IMR-90 (cell line): ENCODE measurements around the gene OR51M1. TPM values are rescaled to one million over a fixed set of nuclear protein-coding genes. Genes with fewer than 3 reads are reported as not detected.

Source experiments
- ATAC-seq: fragments of 200-7000 bp; cut with Tn5 transposase; 2 replicates; pipeline ENCODE4 v1.9.1; 2020; ENCODE audit warnings: low read depth, mild to moderate bottlenecking, moderate library complexity
- BruUV-seq: library from RNA; stranded (reverse); fragments of 400-500 nt; replicated peaks from 2 replicates; lab custom pipeline; 2021; lab: Mats Ljungman, UMichigan
- CTCF ChIA-PET: fragments of 300-600 bp; formaldehyde crosslinking; extraction: SDS; loops from one replicate; lab custom pipeline; 2021; ENCODE audit warnings: antibody characterized with exemption; lab: Yijun Ruan, JAX
- POLR2A ChIA-PET: fragments of 300-600 bp; sonication (Branson Sonifier 250); formaldehyde crosslinking; loops from one replicate; lab custom pipeline; 2022; ENCODE audit warnings: antibody characterized with exemption; ENCODE audit not compliant: unreplicated experiment; lab: Charles Lee
- DNase-seq: peaks from one replicate; pipeline ENCODE4 v3.0.0; 2013
- H2AFZ ChIP-seq: replicated peaks from 2 replicates; pipeline ENCODE3; 2013; ENCODE audit warnings: low read length, mild to moderate bottlenecking; ENCODE audit not compliant: poor library complexity
- H2AK5ac ChIP-seq: 2 replicates; pipeline ENCODE4 v1.6.1; 2013; ENCODE audit warnings: low read depth, low read length, inconsistent platforms
- H2AK9ac ChIP-seq: replicated peaks from 2 replicates; pipeline ENCODE3; 2013; ENCODE audit warnings: mild to moderate bottlenecking, low read depth, low read length, moderate library complexity; ENCODE audit not compliant: poor library complexity
- H2BK120ac ChIP-seq: 2 replicates; pipeline ENCODE4 v1.6.1; 2013; ENCODE audit warnings: low read depth, low read length, inconsistent platforms
- H2BK15ac ChIP-seq: 3 replicates; pipeline ENCODE4 v1.6.1; 2013; ENCODE audit warnings: low read depth, low read length, inconsistent platforms
- H2BK20ac ChIP-seq: 2 replicates; pipeline ENCODE4 v1.6.1; 2013; ENCODE audit warnings: low read depth, mild to moderate bottlenecking, inconsistent platforms, low read length, moderate library complexity
- H2BK5ac ChIP-seq: 2 replicates; pipeline ENCODE4 v1.6.1; 2013; ENCODE audit warnings: mild to moderate bottlenecking, low read depth, low read length, inconsistent platforms; ENCODE audit not compliant: poor library complexity, severe bottlenecking
- H3K14ac ChIP-seq: replicated peaks from 2 replicates; pipeline ENCODE4 v1.6.1; 2013; ENCODE audit warnings: low read depth, low read length, inconsistent platforms
- H3K18ac ChIP-seq: 2 replicates; pipeline ENCODE4 v1.6.1; 2013; ENCODE audit warnings: low read depth, low read length, control low read depth
- H3K23ac ChIP-seq: 2 replicates; pipeline ENCODE4 v1.6.1; 2013; ENCODE audit warnings: low read depth, low read length, inconsistent platforms
- H3K27ac ChIP-seq: 2 replicates; pipeline ENCODE4 v1.5.1; 2013; ENCODE audit warnings: mild to moderate bottlenecking, control low read depth, low read length; ENCODE audit not compliant: insufficient read depth
- H3K27me3 ChIP-seq: 2 replicates; pipeline ENCODE4 v1.6.1; 2013; ENCODE audit warnings: low read length; ENCODE audit not compliant: control insufficient read depth, insufficient read depth
- H3K36me3 ChIP-seq: 2 replicates; pipeline ENCODE4 v1.6.1; 2013; ENCODE audit warnings: low read length, mixed read lengths; ENCODE audit not compliant: control insufficient read depth, insufficient read depth
- H3K4ac ChIP-seq: 2 replicates; pipeline ENCODE4 v1.6.1; 2013; ENCODE audit warnings: low read depth, low read length, inconsistent platforms
- H3K4me1 ChIP-seq: 2 replicates; pipeline ENCODE4 v1.6.1; 2013; ENCODE audit warnings: low read length, mixed read lengths; ENCODE audit not compliant: control insufficient read depth, insufficient read depth
- H3K4me2 ChIP-seq: 2 replicates; pipeline ENCODE4 v1.6.1; 2013; ENCODE audit warnings: low read depth, mild to moderate bottlenecking, control low read depth, low read length, moderate library complexity
- H3K4me3 ChIP-seq: 2 replicates; pipeline ENCODE4 v1.5.1; 2013; ENCODE audit warnings: low read depth, mild to moderate bottlenecking, control low read depth, low read length, moderate library complexity; ENCODE audit not compliant: insufficient read depth
- H3K56ac ChIP-seq: 2 replicates; pipeline ENCODE4 v1.6.1; 2013; ENCODE audit warnings: low read length, inconsistent platforms; ENCODE audit not compliant: insufficient read depth; ENCODE audit errors: extremely low read depth
- H3K79me1 ChIP-seq, 2 experiments: 2 replicates each; pipeline ENCODE4 v1.6.1; 2013; ENCODE audit warnings: low read length in 2 of 2, inconsistent platforms in 1 of 2, low read depth in 1 of 2
- H3K9ac ChIP-seq: 2 replicates; pipeline ENCODE4 v1.6.1; 2013; ENCODE audit warnings: low read depth, low read length, control low read depth
- H3K9me1 ChIP-seq: 2 replicates; pipeline ENCODE4 v1.6.1; 2013; ENCODE audit warnings: low read length, inconsistent platforms; ENCODE audit not compliant: insufficient read depth
- H3K9me3 ChIP-seq: 2 replicates; pipeline ENCODE4 v1.6.1; 2013; ENCODE audit warnings: low read length; ENCODE audit not compliant: control insufficient read depth, insufficient read depth
- H4K20me1 ChIP-seq: 2 replicates; pipeline ENCODE4 v1.6.1; 2013; ENCODE audit warnings: low read length, inconsistent platforms; ENCODE audit not compliant: insufficient read depth
- H4K5ac ChIP-seq: 2 replicates; pipeline ENCODE4 v1.6.1; 2013; ENCODE audit warnings: mild to moderate bottlenecking, low read depth, low read length, control low read depth
- H4K8ac ChIP-seq, 2 experiments: 2 replicates each; pipeline ENCODE4 v1.6.1; 2013; ENCODE audit warnings: low read depth in 2 of 2, low read length in 2 of 2, control low read depth in 1 of 2, inconsistent platforms in 1 of 2
- H4K91ac ChIP-seq: 2 replicates; pipeline ENCODE4 v1.6.1; 2013; ENCODE audit warnings: low read depth, low read length, inconsistent platforms; ENCODE audit not compliant: insufficient read depth
- BHLHE40 ChIP-seq: fragments of 150-350 bp; IDR thresholded peaks from 2 replicates; pipeline ENCODE4 v1.6.1; 2016; ENCODE audit warnings: mild to moderate bottlenecking, low read depth, low read length
- CEBPB ChIP-seq: IDR thresholded peaks from 2 replicates; pipeline ENCODE4 v1.6.1; 2012; ENCODE audit warnings: low read depth, low read length, improper control_type of control experiment
- CHD1 ChIP-seq: IDR thresholded peaks from 2 replicates; pipeline ENCODE4 v1.6.1; 2012; ENCODE audit warnings: low read depth, low read length, improper control_type of control experiment
- CTCF ChIP-seq: conservative IDR thresholded peaks from 2 replicates; pipeline ENCODE4 v1.5.1; 2012; ENCODE audit warnings: mild to moderate bottlenecking, low read depth, low read length, improper control_type of control experiment
- FOS ChIP-seq: fragments of 150-350 bp; IDR thresholded peaks from 2 replicates; pipeline ENCODE4 v1.6.1; 2016; ENCODE audit warnings: low read depth, low read length
- MAFK ChIP-seq: IDR thresholded peaks from 2 replicates; pipeline ENCODE4 v1.6.1; 2012; ENCODE audit warnings: low read depth, low read length, improper control_type of control experiment
- MAZ ChIP-seq: IDR thresholded peaks from 2 replicates; pipeline ENCODE4 v1.6.1; 2012; ENCODE audit warnings: low read depth, mild to moderate bottlenecking, low read length, improper control_type of control experiment, moderate library complexity, borderline replicate concordance
- MXI1 ChIP-seq: IDR thresholded peaks from 2 replicates; pipeline ENCODE4 v1.6.1; 2012; ENCODE audit warnings: low read depth, mild to moderate bottlenecking, low read length, moderate library complexity, borderline replicate concordance
- NFE2L2 ChIP-seq: fragments of 150-350 bp; IDR thresholded peaks from 2 replicates; pipeline ENCODE4 v1.6.1; 2016; ENCODE audit warnings: low read depth, mild to moderate bottlenecking, low read length
- POLR2A ChIP-seq: IDR thresholded peaks from 2 replicates; pipeline ENCODE4 v1.6.1; 2012; ENCODE audit warnings: mild to moderate bottlenecking, low read depth, low read length
- RAD21 ChIP-seq: IDR thresholded peaks from 2 replicates; pipeline ENCODE4 v1.6.1; 2012; ENCODE audit warnings: low read length, improper control_type of control experiment
- RCOR1 ChIP-seq: IDR thresholded peaks from 2 replicates; pipeline ENCODE4 v1.6.1; 2012; ENCODE audit warnings: mild to moderate bottlenecking, low read length, improper control_type of control experiment; ENCODE audit not compliant: insufficient replicate concordance
- RFX5 ChIP-seq: IDR thresholded peaks from 2 replicates; pipeline ENCODE4 v1.8.0; 2012; ENCODE audit warnings: low read depth, mild to moderate bottlenecking, low read length, moderate library complexity
- SMC3 ChIP-seq: fragments of 150-350 bp; IDR thresholded peaks from 2 replicates; pipeline ENCODE4 v1.6.1; 2016; ENCODE audit warnings: low read depth, mild to moderate bottlenecking, antibody characterized with exemption, low read length, moderate library complexity
- WGBS, 2 experiments: methylation state at CpG; one replicate each; pipeline versions ENCODE4 v1.1.5 to v1.1.7; 2013; ENCODE audit warnings: missing lambda C conversion rate in 2 of 2; ENCODE audit not compliant: insufficient read length in 1 of 2; ENCODE audit errors: extremely low coverage in 2 of 2; 5-methylcytosine and 5-hydroxymethylcytosine counted together
- dilution Hi-C: fragments of 300-500 bp; cut with HindIII; formaldehyde crosslinking; loops from one replicate; pipeline ENCODE4 v1.14.3; 2018; ENCODE audit warnings: low sequenced_read_pairs; ENCODE audit not compliant: unreplicated experiment
- in situ Hi-C: fragments of 300-500 bp; cut with MboI; formaldehyde crosslinking; loops from 3 replicates; pipeline ENCODE4 v1.14.3; 2019; ENCODE audit warnings: low sequenced_read_pairs, inconsistent platforms, mixed read lengths
- intact Hi-C: fragments of 100-400 bp; cut with micrococcal nuclease; formaldehyde crosslinking; loops from 2 replicates; pipeline ENCODE4 v1.10.0; 2022
- polyA plus RNA-seq, 3 experiments: library from polyadenylated mRNA; depleted of rRNA; stranded (reverse); fragments of >200 nt; gene quantifications; 2 replicates each; pipeline ENCODE4 v1.2.3, GENCODE V29; 2012; ENCODE audit warnings: low replicate concordance in 1 of 3
- total RNA-seq: library from RNA; depleted of rRNA; stranded (reverse); fragments of >200 nt; gene quantifications from 2 replicates; pipeline ENCODE4 v1.2.3, GENCODE V29; 2012
- TF ChIP-seq, protein P1 (sequence below): fragments of 150-350 bp; IDR thresholded peaks from 2 replicates; pipeline ENCODE4 v1.6.1; 2016; ENCODE audit warnings: low read depth, mild to moderate bottlenecking, low read length, moderate library complexity, borderline replicate concordance
- TF ChIP-seq, protein P2 (sequence below): fragments of 150-350 bp; IDR thresholded peaks from 2 replicates; pipeline ENCODE4 v1.6.1; 2017; ENCODE audit warnings: mild to moderate bottlenecking, antibody characterized with exemption, low read length, low read depth

The OR51M1 gene
- total and polyA plus RNA-seq, 2 of the 4 experiments (the other 2 are of a cell fraction) = 0.54 to 0.87 TPM

GRCh38 chr11:5335170-5335569, 48.4 kb upstream of the OR51M1 start:
- in situ Hi-C loops = no loop called here
- Histone ChIP-seq H3K14ac (peak overlapping the region; percentile 74), H3K9me3 (peaks cover 5% of the 10 kb centered on the region; the same call in 1 of the 2 replicates), H4K8ac (peak overlapping the region; percentile 95 to 98), H3K4me1 (peaks cover 14% of the 10 kb centered on the region), H3K27ac (peak overlapping the region; percentile 79; the same call in 1 of the 2 replicates), H2BK5ac (peak overlapping the region; percentile 95), H3K79me1 (no peaks in the 10 kb centered on the region), H3K4ac (peak overlapping the region; percentile 93), H2BK15ac (peak overlapping the region; percentile 84; the same call in 2 of the 3 replicates), H3K27me3 (no peaks in the 10 kb centered on the region), H2AK5ac (peak overlapping the region; percentile 83), H3K4me3 (no peak overlapping the region), H2BK120ac (peak overlapping the region; percentile 97), H2AK9ac (no peak overlapping the region), H3K9me1 (peaks cover 5% of the 10 kb centered on the region; the same call in 1 of the 2 replicates), H2AFZ (no peak overlapping the region), H3K56ac (peak overlapping the region; percentile 47; the same call in 1 of the 2 replicates), H3K9ac (no peak overlapping the region; the same call in 1 of the 2 replicates), H4K20me1 (no peaks in the 10 kb centered on the region), H3K23ac (peak overlapping the region; percentile 92), H4K5ac (peak overlapping the region; percentile 95), H2BK20ac (peak overlapping the region; percentile 99), H3K36me3 (no peaks in the 10 kb centered on the region), H3K18ac (peak overlapping the region; percentile 99), H3K4me2 (no peak overlapping the region), H4K91ac (peak overlapping the region; percentile 97)
- TF ChIP-seq RFX5 = no peak
- no peak for TF ChIP-seq BHLHE40
- TF ChIP-seq, protein P1, sequence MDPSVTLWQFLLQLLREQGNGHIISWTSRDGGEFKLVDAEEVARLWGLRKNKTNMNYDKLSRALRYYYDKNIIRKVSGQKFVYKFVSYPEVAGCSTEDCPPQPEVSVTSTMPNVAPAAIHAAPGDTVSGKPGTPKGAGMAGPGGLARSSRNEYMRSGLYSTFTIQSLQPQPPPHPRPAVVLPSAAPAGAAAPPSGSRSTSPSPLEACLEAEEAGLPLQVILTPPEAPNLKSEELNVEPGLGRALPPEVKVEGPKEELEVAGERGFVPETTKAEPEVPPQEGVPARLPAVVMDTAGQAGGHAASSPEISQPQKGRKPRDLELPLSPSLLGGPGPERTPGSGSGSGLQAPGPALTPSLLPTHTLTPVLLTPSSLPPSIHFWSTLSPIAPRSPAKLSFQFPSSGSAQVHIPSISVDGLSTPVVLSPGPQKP = no peak
- no peak for TF ChIP-seq CEBPB
- no peak for TF ChIP-seq MAFK
- TF ChIP-seq CTCF = no peak
- no peak for TF ChIP-seq RCOR1
- TF ChIP-seq NFE2L2 = no peak
- TF ChIP-seq, protein P2, sequence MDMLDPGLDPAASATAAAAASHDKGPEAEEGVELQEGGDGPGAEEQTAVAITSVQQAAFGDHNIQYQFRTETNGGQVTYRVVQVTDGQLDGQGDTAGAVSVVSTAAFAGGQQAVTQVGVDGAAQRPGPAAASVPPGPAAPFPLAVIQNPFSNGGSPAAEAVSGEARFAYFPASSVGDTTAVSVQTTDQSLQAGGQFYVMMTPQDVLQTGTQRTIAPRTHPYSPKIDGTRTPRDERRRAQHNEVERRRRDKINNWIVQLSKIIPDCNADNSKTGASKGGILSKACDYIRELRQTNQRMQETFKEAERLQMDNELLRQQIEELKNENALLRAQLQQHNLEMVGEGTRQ = no peak
- TF ChIP-seq MAZ = no peak
- no peak for TF ChIP-seq RAD21
- TF ChIP-seq MXI1 = no peak
- no peak for TF ChIP-seq SMC3
- no peak for TF ChIP-seq CHD1
- TF ChIP-seq FOS = no peak
- no peak for TF ChIP-seq POLR2A
- no peak for ATAC-seq
- DNase-seq = no peak
- ChIA-PET CTCF (interaction anchor here (0.6 to 1.1 kb wide), 2 partner anchors 8 to 14 kb away, joined by 3 read pairs; no protein-coding TSS in a partner anchor), POLR2A (no interaction called here)
- intact Hi-C loops = no loop called here
- BruUV-seq = no TSS peak
- no CpG with 5 or more reads among the region's 1 CpG for WGBS, 2 experiments
- dilution Hi-C loops = no loop called here
